Right lobe of liver (tissue), 4 donors: ENCODE data around the gene DZIP1L.

Experiments used
- CTCF ChIP-seq, 4 donors: fragments of 200-600 bp in 3 of 4; fragments of 450-650 bp in 1 of 4; IDR thresholded peaks; one replicate each; pipeline versions ENCODE4 v1.5.1 to v1.8.0; 2016 to 2022; ENCODE audit warnings: antibody characterized with exemption in 4 of 4, mild to moderate bottlenecking in 2 of 4
- POLR2A ChIP-seq: fragments of 450-650 bp; IDR thresholded peaks from one replicate; pipeline ENCODE4 v1.6.1; 2017; ENCODE audit warnings: antibody characterized with exemption, mild to moderate bottlenecking
- donor health status: DM: no; HTN: no; CAD: no.
- donor health status: DM: no; HTN: no; CAD: no.
- donor health status: DM: no; HTN: yes; CAD: no.

- TF ChIP-seq CTCF (IDR thresholded peaks at IDR 0.05) = no peak
- no peak for TF ChIP-seq POLR2A
Measured at GRCh38 chr3:138097192-138098172, 17.9 kb downstream of the DZIP1L start.
